ENCODE measurements around the gene SNCB.

GRCh38 chr5:176575488-176576422 lies 54.6 kb downstream of the SNCB start:
- no peak for TF ChIP-seq EZH2 (IDR thresholded peaks at IDR 0.05; ENCODE audit: borderline replicate concordance, low read length)
- TF ChIP-seq CTCF (conservative IDR thresholded peaks at IDR 0.05 in 1 of 2, IDR thresholded peaks at IDR 0.05 in 1 of 2; ENCODE audit: extremely low read depth in 1 of 2, insufficient read depth in 1 of 2, low read depth in 1 of 2, low read length in 2 of 2), result no peak
